ENCODE data around the gene SPOCK1.

SPOCK1 gene

GRCh38 chr5:137291436-137291835, 207.7 kb downstream of the SPOCK1 start:
- no peak overlapping the region for H3K4me3 ChIP-seq (ENCODE audit: low read length)
- no peak for TF ChIP-seq CTCF (conservative IDR thresholded peaks at IDR 0.05; ENCODE audit: low read depth, low read length)
- DNase-seq (ENCODE audit: low read depth), result no peak

DNA sequence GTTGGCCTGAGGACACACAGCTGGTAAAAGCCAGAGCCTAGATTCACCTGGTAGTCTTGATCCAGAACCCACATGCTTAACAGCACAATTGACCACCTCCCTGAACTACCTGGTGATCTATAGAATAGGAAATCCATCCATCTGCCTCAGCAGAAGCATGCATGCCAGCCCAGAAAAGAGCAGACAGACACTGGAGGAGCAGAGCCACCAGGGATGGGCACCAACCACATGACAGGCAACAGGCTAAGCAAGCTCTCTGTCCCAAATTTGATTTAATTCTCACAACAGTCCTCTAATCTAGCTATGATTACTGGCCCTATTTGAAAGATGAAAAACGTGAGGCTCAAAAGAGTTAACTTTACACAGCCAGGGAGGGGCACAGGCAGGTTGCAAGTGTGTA, 208.1 kb downstream of the SPOCK1 start:
- no peak for DNase-seq (ENCODE audit: low read depth)

GRCh38 chr5:137290373-137290772, 208.8 kb downstream of the SPOCK1 start:
- TF ChIP-seq CTCF (conservative IDR thresholded peaks at IDR 0.05; ENCODE audit: low read depth, low read length), result no peak
- no peak for DNase-seq (ENCODE audit: low read depth)
- H3K4me3 ChIP-seq (ENCODE audit: low read length), result no peak overlapping the region

More for the DNA sequence above, 208.1 kb downstream of the SPOCK1 start:
- no peak for TF ChIP-seq CTCF (conservative IDR thresholded peaks at IDR 0.05; ENCODE audit: low read depth, low read length)
- H3K4me3 ChIP-seq (ENCODE audit: low read length), result no peak overlapping the region

- no peak overlapping the region for H3K4me3 ChIP-seq (ENCODE audit: low read length)
- DNase-seq (ENCODE audit: low read depth), result no peak
- TF ChIP-seq CTCF (conservative IDR thresholded peaks at IDR 0.05; ENCODE audit: low read depth, low read length), result no peak
Measured at GRCh38 chr5:137289856-137290255, 209.3 kb downstream of the SPOCK1 start.

- no peak for DNase-seq (ENCODE audit: low read depth)
- TF ChIP-seq CTCF (conservative IDR thresholded peaks at IDR 0.05; ENCODE audit: low read depth, low read length), result no peak
- H3K4me3 ChIP-seq (ENCODE audit: low read length), result no peak overlapping the region
Measured at GRCh38 chr5:137287569-137287968, 211.6 kb downstream of the SPOCK1 start.

DNA sequence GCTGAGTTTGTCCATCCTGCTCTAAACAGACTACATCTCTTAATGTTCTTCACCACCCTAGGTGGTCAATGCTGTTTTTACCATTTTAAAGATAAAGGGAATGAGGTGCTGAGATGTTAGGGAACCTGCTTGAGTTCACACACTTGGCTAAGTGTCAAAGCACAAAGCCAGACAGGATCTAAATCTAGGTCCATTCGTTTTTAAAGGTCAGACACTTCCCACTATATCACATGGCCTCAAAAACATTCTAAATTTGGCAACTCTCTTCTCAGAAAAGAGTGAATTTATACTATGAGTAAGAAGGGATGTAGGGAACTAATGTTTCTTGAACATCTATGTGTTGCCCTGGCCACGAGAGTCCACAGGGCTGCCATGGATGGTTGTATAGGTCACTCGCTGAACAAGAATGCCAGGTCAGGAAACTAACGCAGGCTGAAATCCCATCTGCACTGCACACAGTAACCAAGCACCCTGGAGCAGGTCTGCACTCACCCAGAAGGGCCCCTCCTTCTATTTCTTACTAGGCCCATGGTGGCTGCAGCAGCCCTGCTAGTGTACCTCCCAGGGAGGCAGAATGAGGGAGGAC, 213.0 kb downstream of the SPOCK1 start:
- no peak for TF ChIP-seq CTCF (conservative IDR thresholded peaks at IDR 0.05; ENCODE audit: low read depth, low read length)
- H3K4me3 ChIP-seq (ENCODE audit: low read length), result no peak overlapping the region
- no peak for DNase-seq (ENCODE audit: low read depth)

DNA sequence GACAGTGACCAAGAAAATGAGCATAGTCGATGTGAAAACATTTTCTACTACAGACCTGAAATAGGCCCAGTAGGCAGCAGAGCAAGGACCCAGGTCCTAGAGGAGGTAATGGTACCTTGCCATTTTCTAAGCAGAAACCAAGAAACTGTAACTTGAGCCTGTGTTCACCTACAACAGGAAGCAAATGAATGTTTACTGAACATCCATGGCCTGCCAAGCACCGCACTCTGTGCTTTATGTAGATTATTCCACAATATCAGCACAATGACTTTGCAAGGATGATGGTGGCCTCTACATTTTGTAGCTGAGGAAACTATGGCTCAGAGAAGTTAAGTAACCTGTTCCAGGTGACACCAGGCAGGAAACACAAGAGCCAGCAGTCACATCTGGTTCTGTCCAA, 215.3 kb downstream of the SPOCK1 start:
- H3K4me3 ChIP-seq (ENCODE audit: low read length), result no peak overlapping the region
- DNase-seq (ENCODE audit: low read depth), result no peak
- no peak for TF ChIP-seq CTCF (conservative IDR thresholded peaks at IDR 0.05; ENCODE audit: low read depth, low read length)
